ENCODE measurements around the gene NLRC3.

DNA sequence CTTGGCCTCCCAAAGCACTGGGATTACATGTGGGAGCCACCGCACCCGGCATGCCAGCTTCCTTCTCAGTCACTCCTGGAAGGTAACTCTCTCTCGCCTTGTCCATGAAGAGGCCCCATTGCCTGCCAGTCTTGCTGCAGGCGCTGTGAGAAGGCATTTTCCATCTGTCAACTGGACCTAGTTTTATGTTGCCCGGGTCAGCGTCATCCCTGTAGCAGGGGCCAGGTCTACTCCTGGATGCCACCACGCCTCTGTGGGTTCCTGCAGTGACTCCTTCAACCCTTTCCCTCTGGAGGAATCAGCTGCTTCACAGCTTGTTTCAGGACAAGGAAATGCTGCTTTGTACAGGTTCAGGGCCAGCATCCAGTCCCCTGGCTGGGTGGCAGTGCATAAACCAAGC is 2.6 kb upstream of the NLRC3 start:
- TF ChIP-seq CTCF (IDR thresholded peaks at IDR 0.05 in 2 of 3, conservative IDR thresholded peaks at IDR 0.05 in 1 of 3; ENCODE audit: borderline replicate concordance in 1 of 3, insufficient read depth in 1 of 3, low read depth in 2 of 3, low read length in 2 of 3), result no peak
- TF ChIP-seq RAD21 (IDR thresholded peaks at IDR 0.05; ENCODE audit: low read depth), result no peak
- no peak for TF ChIP-seq ZFX (IDR thresholded peaks at IDR 0.05)
- no peak for TF ChIP-seq EZH2 (IDR thresholded peaks at IDR 0.05)
- TF ChIP-seq, protein P1, sequence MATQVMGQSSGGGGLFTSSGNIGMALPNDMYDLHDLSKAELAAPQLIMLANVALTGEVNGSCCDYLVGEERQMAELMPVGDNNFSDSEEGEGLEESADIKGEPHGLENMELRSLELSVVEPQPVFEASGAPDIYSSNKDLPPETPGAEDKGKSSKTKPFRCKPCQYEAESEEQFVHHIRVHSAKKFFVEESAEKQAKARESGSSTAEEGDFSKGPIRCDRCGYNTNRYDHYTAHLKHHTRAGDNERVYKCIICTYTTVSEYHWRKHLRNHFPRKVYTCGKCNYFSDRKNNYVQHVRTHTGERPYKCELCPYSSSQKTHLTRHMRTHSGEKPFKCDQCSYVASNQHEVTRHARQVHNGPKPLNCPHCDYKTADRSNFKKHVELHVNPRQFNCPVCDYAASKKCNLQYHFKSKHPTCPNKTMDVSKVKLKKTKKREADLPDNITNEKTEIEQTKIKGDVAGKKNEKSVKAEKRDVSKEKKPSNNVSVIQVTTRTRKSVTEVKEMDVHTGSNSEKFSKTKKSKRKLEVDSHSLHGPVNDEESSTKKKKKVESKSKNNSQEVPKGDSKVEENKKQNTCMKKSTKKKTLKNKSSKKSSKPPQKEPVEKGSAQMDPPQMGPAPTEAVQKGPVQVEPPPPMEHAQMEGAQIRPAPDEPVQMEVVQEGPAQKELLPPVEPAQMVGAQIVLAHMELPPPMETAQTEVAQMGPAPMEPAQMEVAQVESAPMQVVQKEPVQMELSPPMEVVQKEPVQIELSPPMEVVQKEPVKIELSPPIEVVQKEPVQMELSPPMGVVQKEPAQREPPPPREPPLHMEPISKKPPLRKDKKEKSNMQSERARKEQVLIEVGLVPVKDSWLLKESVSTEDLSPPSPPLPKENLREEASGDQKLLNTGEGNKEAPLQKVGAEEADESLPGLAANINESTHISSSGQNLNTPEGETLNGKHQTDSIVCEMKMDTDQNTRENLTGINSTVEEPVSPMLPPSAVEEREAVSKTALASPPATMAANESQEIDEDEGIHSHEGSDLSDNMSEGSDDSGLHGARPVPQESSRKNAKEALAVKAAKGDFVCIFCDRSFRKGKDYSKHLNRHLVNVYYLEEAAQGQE (IDR thresholded peaks at IDR 0.05; ENCODE audit: low read depth), result no peak
- TF ChIP-seq YY1 (IDR thresholded peaks at IDR 0.05; ENCODE audit: extremely low read depth, insufficient replicate concordance, low read depth, low read length), result no peak
- no peak for TF ChIP-seq SP1 (IDR thresholded peaks at IDR 0.05; ENCODE audit: low read depth)
- no peak for TF ChIP-seq EGR1 (IDR thresholded peaks at IDR 0.05; ENCODE audit: low read depth)
- no peak for TF ChIP-seq POLR2A (IDR thresholded peaks at IDR 0.05; ENCODE audit: borderline replicate concordance, extremely low read depth, insufficient read depth, insufficient read length)
- TF ChIP-seq ZNF274 (IDR thresholded peaks at IDR 0.05; ENCODE audit: low read depth, low read length), result no peak
- no peak for TF ChIP-seq EZH2phosphoT487 (IDR thresholded peaks at IDR 0.05; ENCODE audit: borderline replicate concordance)
- TF ChIP-seq ZBTB33 (IDR thresholded peaks at IDR 0.05; ENCODE audit: extremely low read depth, insufficient replicate concordance, low read length), result no peak
